Uterus (tissue), 2 donors: ENCODE results near the gene AUTS2.

Source experiments
- CTCF ChIP-seq, 4 experiments: fragments of 200-600 bp in 2 of 4; fragments of 450-650 bp in 2 of 4; sonication (generic) in 2 of 4; IDR thresholded peaks; one replicate each; pipeline ENCODE4 v1.5.1; 2016 to 2019; ENCODE audit warnings: antibody characterized with exemption in 4 of 4, mild to moderate bottlenecking in 2 of 4, moderate library complexity in 1 of 4
- POLR2A ChIP-seq, 2 donors: fragments of 450-650 bp; IDR thresholded peaks; one replicate each; pipeline ENCODE4 v1.6.1; 2016; ENCODE audit warnings: antibody characterized with exemption in 2 of 2, mild to moderate bottlenecking in 1 of 2, moderate library complexity in 1 of 2

DNA sequence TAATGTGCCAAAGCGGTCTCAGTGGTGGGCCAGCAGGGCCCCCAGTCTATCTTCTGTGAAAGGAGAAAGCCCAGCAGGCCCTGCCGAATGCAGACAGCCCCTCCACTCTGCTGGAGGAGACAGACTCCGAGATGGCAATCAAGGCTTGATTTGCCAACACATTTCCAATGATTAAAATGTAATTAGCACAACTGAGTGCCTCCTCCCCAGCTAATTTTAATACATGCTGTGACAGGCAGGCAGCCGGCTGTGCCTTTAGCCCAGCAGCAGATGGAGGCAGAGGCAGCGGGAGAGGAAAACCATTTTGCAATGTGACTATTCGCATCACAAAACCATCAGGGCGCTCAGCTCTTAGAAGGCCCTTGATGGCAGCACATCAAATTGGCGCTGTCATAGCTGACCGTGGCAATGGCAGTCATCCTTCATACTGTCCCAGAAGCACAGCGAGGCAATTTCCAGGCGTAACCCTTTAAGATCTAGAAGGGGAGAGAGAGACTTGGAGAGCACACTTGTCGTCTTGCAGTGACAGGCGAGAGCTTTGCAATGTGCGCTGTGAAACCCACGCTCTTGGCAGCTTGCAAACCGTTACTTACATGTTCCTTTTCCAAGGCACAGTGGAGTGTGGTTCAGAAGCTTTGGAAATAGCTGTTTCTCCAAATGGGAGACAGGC is 818.8 kb downstream of the AUTS2 start:
- TF ChIP-seq CTCF (IDR thresholded peaks at IDR 0.05), result no peak
- TF ChIP-seq POLR2A (IDR thresholded peaks at IDR 0.05), result no peak
